DND-41 (cell line): ENCODE data around the gene SURF2.

Experiments used
- ATAC-seq: fragments of 200-7000 bp; cut with Tn5 transposase; 3 replicates; pipeline ENCODE4 v1.9.1; 2021; ENCODE audit warnings: low read depth; ENCODE audit not compliant: insufficient read depth
- DNase-seq: peaks from one replicate; pipeline ENCODE4 v3.0.0-alpha.2; 2020
- H2AFZ ChIP-seq: 2 replicates; pipeline ENCODE4 v1.6.0; 2012; ENCODE audit warnings: low read depth, low read length
- H3K27ac ChIP-seq: 2 replicates; pipeline ENCODE4 v1.5.1; 2012; ENCODE audit warnings: low read length, inconsistent platforms
- H3K27me3 ChIP-seq: fragments of 200-600 bp; sonication (generic); 2 replicates; pipeline ENCODE4 v1.6.0; 2012; ENCODE audit warnings: low read length, mild to moderate bottlenecking, inconsistent platforms; ENCODE audit not compliant: insufficient read depth, poor library complexity
- H3K36me3 ChIP-seq: 2 replicates; pipeline ENCODE4 v1.5.1; 2012; ENCODE audit warnings: low read length, inconsistent platforms; ENCODE audit not compliant: insufficient read depth
- H3K4me1 ChIP-seq: 2 replicates; pipeline ENCODE4 v1.5.1; 2012; ENCODE audit warnings: mild to moderate bottlenecking, low read length; ENCODE audit not compliant: insufficient read depth
- H3K4me2 ChIP-seq: 2 replicates; pipeline ENCODE4 v1.6.0; 2012; ENCODE audit warnings: mild to moderate bottlenecking, moderate library complexity, low read length, inconsistent platforms; ENCODE audit not compliant: insufficient read depth
- H3K4me3 ChIP-seq, 2 experiments: fragments of 200-600 bp in 1 of 2; shearing (Covaris generic) in 1 of 2; 2 replicates each; pipeline ENCODE4 v1.5.1; 2012 to 2016; ENCODE audit warnings: inconsistent platforms in 2 of 2, low read length in 2 of 2, mild to moderate bottlenecking in 2 of 2, low read depth in 1 of 2, moderate library complexity in 1 of 2
- H3K79me2 ChIP-seq: 2 replicates; pipeline ENCODE4 v1.6.0; 2012; ENCODE audit warnings: low read length, inconsistent platforms; ENCODE audit not compliant: insufficient read depth
- H3K9ac ChIP-seq: 2 replicates; pipeline ENCODE4 v1.6.0; 2012; ENCODE audit warnings: low read depth, mild to moderate bottlenecking, inconsistent platforms, low read length, moderate library complexity
- H3K9me3 ChIP-seq: 2 replicates; pipeline ENCODE4 v1.5.1; 2012; ENCODE audit warnings: low read length, moderate library complexity, mild to moderate bottlenecking, inconsistent platforms; ENCODE audit not compliant: insufficient read depth, severe bottlenecking
- H4K20me1 ChIP-seq: 2 replicates; pipeline ENCODE4 v1.6.0; 2012; ENCODE audit warnings: low read length; ENCODE audit not compliant: insufficient read depth
- EZH2 ChIP-seq: IDR thresholded peaks from 3 replicates; pipeline ENCODE4 v1.6.1; 2012; ENCODE audit warnings: borderline replicate concordance, low read depth, mild to moderate bottlenecking, moderate library complexity, low read length, inconsistent platforms; ENCODE audit not compliant: severe bottlenecking
- TF ChIP-seq, protein P1 (sequence below): IDR thresholded peaks from 2 replicates; pipeline ENCODE4 v1.5.1; 2012; ENCODE audit warnings: borderline replicate concordance, low read length, moderate library complexity, mild to moderate bottlenecking; ENCODE audit not compliant: poor library complexity, severe bottlenecking; ENCODE audit errors: extremely low read depth

SURF2 gene

GRCh38 chr9:133339641-133340040, 16.7 kb upstream of the SURF2 start:
- H4K20me1 ChIP-seq, result peaks cover 16% of the 10 kb centered on the region
- no peak for TF ChIP-seq EZH2
- TF ChIP-seq, protein P1, sequence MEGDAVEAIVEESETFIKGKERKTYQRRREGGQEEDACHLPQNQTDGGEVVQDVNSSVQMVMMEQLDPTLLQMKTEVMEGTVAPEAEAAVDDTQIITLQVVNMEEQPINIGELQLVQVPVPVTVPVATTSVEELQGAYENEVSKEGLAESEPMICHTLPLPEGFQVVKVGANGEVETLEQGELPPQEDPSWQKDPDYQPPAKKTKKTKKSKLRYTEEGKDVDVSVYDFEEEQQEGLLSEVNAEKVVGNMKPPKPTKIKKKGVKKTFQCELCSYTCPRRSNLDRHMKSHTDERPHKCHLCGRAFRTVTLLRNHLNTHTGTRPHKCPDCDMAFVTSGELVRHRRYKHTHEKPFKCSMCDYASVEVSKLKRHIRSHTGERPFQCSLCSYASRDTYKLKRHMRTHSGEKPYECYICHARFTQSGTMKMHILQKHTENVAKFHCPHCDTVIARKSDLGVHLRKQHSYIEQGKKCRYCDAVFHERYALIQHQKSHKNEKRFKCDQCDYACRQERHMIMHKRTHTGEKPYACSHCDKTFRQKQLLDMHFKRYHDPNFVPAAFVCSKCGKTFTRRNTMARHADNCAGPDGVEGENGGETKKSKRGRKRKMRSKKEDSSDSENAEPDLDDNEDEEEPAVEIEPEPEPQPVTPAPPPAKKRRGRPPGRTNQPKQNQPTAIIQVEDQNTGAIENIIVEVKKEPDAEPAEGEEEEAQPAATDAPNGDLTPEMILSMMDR, result no peak
- H3K27ac ChIP-seq, result no peak overlapping the region
- H3K27me3 ChIP-seq, result no peaks in the 10 kb centered on the region
- DNase-seq (no peak), ATAC-seq (no peak)
- H3K4me2 ChIP-seq, result no peak overlapping the region
- no peak overlapping the region for H3K9ac ChIP-seq
- H3K36me3 ChIP-seq, result peaks cover 56% of the 10 kb centered on the region
- H3K79me2 ChIP-seq, result peaks cover 18% of the 10 kb centered on the region
- no peaks in the 10 kb centered on the region for H3K9me3 ChIP-seq
- H2AFZ ChIP-seq, result no peak overlapping the region
- peaks cover 17% of the 10 kb centered on the region for H3K4me1 ChIP-seq
- no peak overlapping the region for H3K4me3 ChIP-seq

DNA sequence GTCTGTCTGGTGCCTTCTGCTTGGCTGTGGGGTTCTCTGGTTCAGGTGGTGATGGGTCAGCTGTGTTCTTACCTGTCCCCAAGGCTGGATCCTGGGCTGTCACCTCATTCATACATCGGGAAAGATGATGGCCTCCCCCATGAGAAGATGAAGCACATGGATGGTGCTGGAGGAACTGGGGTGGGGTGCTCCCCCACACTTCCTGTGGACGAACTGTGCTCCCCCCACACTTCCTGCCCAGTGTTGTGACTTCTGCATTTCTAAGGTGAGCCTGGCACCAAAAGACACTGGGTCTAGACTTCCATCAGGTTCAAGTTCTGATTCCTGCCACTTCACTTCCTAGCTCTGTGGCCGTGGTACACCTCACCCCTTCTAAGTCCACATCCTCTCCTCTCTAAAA, 16.1 kb upstream of the SURF2 start:
- DNase-seq (no peak), ATAC-seq (no peak)
- Histone ChIP-seq H3K27ac (no peak overlapping the region), H3K36me3 (peaks cover 58% of the 10 kb centered on the region), H3K9me3 (no peaks in the 10 kb centered on the region), H2AFZ (no peak overlapping the region), H3K79me2 (peaks cover 14% of the 10 kb centered on the region), H3K4me2 (no peak overlapping the region), H3K4me3 (no peak overlapping the region), H4K20me1 (peaks cover 14% of the 10 kb centered on the region), H3K4me1 (peaks cover 11% of the 10 kb centered on the region), H3K9ac (no peak overlapping the region), H3K27me3 (no peaks in the 10 kb centered on the region)
- TF ChIP-seq EZH2, result no peak
- TF ChIP-seq, protein P1, result no peak

GRCh38 chr9:133340916-133341315, 15.4 kb upstream of the SURF2 start:
- Histone ChIP-seq H3K9me3 (no peaks in the 10 kb centered on the region), H3K36me3 (peaks cover 65% of the 10 kb centered on the region), H3K4me1 (peaks cover 13% of the 10 kb centered on the region), H3K27me3 (no peaks in the 10 kb centered on the region), H3K79me2 (peaks cover 14% of the 10 kb centered on the region), H4K20me1 (peaks cover 11% of the 10 kb centered on the region; the same call in 1 of the 2 replicates), H3K4me2 (no peak overlapping the region), H3K4me3 (no peak overlapping the region), H2AFZ (no peak overlapping the region), H3K9ac (no peak overlapping the region), H3K27ac (no peak overlapping the region)
- ATAC-seq (no peak), DNase-seq (no peak)
- TF ChIP-seq, protein P1, result no peak
- no peak for TF ChIP-seq EZH2
